ENCODE measurements around the gene TBX15.

GRCh38 chr1:118937413-118938072, 50.6 kb downstream of the TBX15 start:
- no peak for TF ChIP-seq TAF1 (IDR thresholded peaks at IDR 0.05; ENCODE audit: low read depth, low read length)
- no peak for TF ChIP-seq POLR2AphosphoS5 (IDR thresholded peaks at IDR 0.05; ENCODE audit: low read depth, low read length)
- no peak for TF ChIP-seq PAX5 (IDR thresholded peaks at IDR 0.05; ENCODE audit: insufficient read depth, low read length, severe bottlenecking)

Measured in GM12891 (cell line).